GM12878 (cell line): ENCODE measurements around the gene TESK1. TPM values are rescaled to one million over a fixed set of nuclear protein-coding genes. Genes with fewer than 3 reads are reported as not detected.

ENCODE experiments used
- ASH2L ChIP-seq: fragments of 300-600, 200-600 bp; sonication (generic); IDR thresholded peaks from 2 replicates; pipeline ENCODE4 v1.6.1; 2017; ENCODE audit warnings: low read depth, mild to moderate bottlenecking, borderline replicate concordance
- BACH1 ChIP-seq: fragments of 450-650 bp; IDR thresholded peaks from 2 replicates; pipeline ENCODE4 v1.6.1; 2017; ENCODE audit warnings: mild to moderate bottlenecking, borderline replicate concordance
- BHLHE40 ChIP-seq, 2 experiments: fragments of 450-650 bp in 1 of 2; IDR thresholded peaks; 2 replicates each; pipeline ENCODE4 v1.6.1; 2011 to 2017; ENCODE audit warnings: low read depth in 2 of 2, borderline replicate concordance in 1 of 2, improper control_type of control experiment in 1 of 2, low read length in 1 of 2, mild to moderate bottlenecking in 1 of 2
- ETV6 ChIP-seq, 2 experiments: fragments of 450-650 bp in 1 of 2; IDR thresholded peaks in 1 of 2; conservative IDR thresholded peaks in 1 of 2; 2 replicates each; pipeline ENCODE4 v1.6.1; 2014; ENCODE audit warnings: antibody characterized with exemption in 1 of 2, borderline replicate concordance in 1 of 2, low read depth in 1 of 2, mild to moderate bottlenecking in 1 of 2, moderate library complexity in 1 of 2
- GATAD2B ChIP-seq: fragments of 450-650 bp; conservative IDR thresholded peaks from 2 replicates; pipeline ENCODE4 v1.6.1; 2017; ENCODE audit warnings: low read depth, mild to moderate bottlenecking, moderate library complexity
- IKZF2 ChIP-seq, 2 experiments: fragments of 450-650 bp; IDR thresholded peaks; 2 replicates each; pipeline ENCODE4 v1.6.1; 2017; ENCODE audit warnings: mild to moderate bottlenecking in 2 of 2, moderate library complexity in 2 of 2
- IRF3 ChIP-seq: fragments of 450-650 bp; IDR thresholded peaks from 2 replicates; pipeline ENCODE4 v1.6.1; 2014; ENCODE audit warnings: mild to moderate bottlenecking
- PAX8 ChIP-seq: fragments of 450-650 bp; IDR thresholded peaks from 2 replicates; pipeline ENCODE4 v1.6.1; 2017; ENCODE audit warnings: mild to moderate bottlenecking, moderate library complexity
- POLR2A ChIP-seq: IDR thresholded peaks from 2 replicates; pipeline ENCODE4 v1.6.1; 2011; ENCODE audit warnings: low read depth, mild to moderate bottlenecking, low read length
- RFX5 ChIP-seq: IDR thresholded peaks from 2 replicates; pipeline ENCODE4 v1.6.1; 2011; ENCODE audit warnings: low read depth, low read length, improper control_type of control experiment
- SMAD5 ChIP-seq: IDR thresholded peaks from 2 replicates; pipeline ENCODE4 v1.6.1; 2016; ENCODE audit warnings: antibody characterized with exemption, low read depth
- SREBF1 ChIP-seq: IDR thresholded peaks from 2 replicates; pipeline ENCODE4 v1.6.1; 2012; ENCODE audit warnings: mild to moderate bottlenecking, low read length
- TCF12 ChIP-seq: IDR thresholded peaks from 2 replicates; pipeline ENCODE4 v1.6.1; 2011; ENCODE audit warnings: low read depth, mild to moderate bottlenecking, low read length
- YY1 ChIP-seq: IDR thresholded peaks from 2 replicates; pipeline ENCODE4 v1.6.1; 2011; ENCODE audit warnings: low read depth, mild to moderate bottlenecking, low read length
- ZNF24 ChIP-seq: fragments of 450-650 bp; IDR thresholded peaks from 2 replicates; pipeline ENCODE4 v1.6.1; 2017; ENCODE audit warnings: antibody characterized with exemption, mild to moderate bottlenecking
- ZNF592 ChIP-seq: fragments of 450-650 bp; IDR thresholded peaks from 2 replicates; pipeline ENCODE4 v1.6.1; 2017; ENCODE audit warnings: mild to moderate bottlenecking, moderate library complexity
- polyA plus RNA-seq, 11 experiments: library from polyadenylated mRNA; depleted of rRNA in 4 of 11; unstranded in 6 of 11; stranded (reverse) in 5 of 11; fragments of >200 nt; fragmentation: Nextera tagmentation in 4 of 11; fragmentation: Illumina TruSeq in 1 of 11; extraction: Ambion mirVana in 4 of 11; extraction: Trizol in 1 of 11; gene quantifications; 1 replicate in 1 of 11; 2 replicates in 10 of 11; pipeline versions ENCODE4 v1.2.1 to v1.2.3, GENCODE V29; 2011 to 2016; ENCODE audit warnings: inconsistent platforms in 2 of 11, missing spikeins in 2 of 11, low read depth in 1 of 11
- total RNA-seq, 4 experiments: library from RNA; depleted of rRNA in 3 of 4; stranded (reverse); fragments of >200 nt in 3 of 4; fragmentation: Illumina TruSeq in 1 of 4; extraction: Trizol in 1 of 4; gene quantifications; 2 replicates each; pipeline versions ENCODE4 v1.2.1 to v1.2.3, GENCODE V29; 2013 to 2021
- TF ChIP-seq, protein P1 (sequence below): fragments of 450-650 bp; IDR thresholded peaks from 2 replicates; pipeline ENCODE4 v1.6.1; 2016; ENCODE audit warnings: mild to moderate bottlenecking, moderate library complexity, borderline replicate concordance
- TF ChIP-seq, protein P2 (sequence below): IDR thresholded peaks from 2 replicates; pipeline ENCODE4 v1.6.1; 2012; ENCODE audit warnings: low read depth, low read length, improper control_type of control experiment

TESK1 gene
- total and polyA plus RNA-seq, 10 of the 15 experiments (the other 5 are each of a cell fraction or from before 2014, with no cell fraction given), result 0.16 to 19.5 (median 7.9) TPM; not detected in 1

DNA sequence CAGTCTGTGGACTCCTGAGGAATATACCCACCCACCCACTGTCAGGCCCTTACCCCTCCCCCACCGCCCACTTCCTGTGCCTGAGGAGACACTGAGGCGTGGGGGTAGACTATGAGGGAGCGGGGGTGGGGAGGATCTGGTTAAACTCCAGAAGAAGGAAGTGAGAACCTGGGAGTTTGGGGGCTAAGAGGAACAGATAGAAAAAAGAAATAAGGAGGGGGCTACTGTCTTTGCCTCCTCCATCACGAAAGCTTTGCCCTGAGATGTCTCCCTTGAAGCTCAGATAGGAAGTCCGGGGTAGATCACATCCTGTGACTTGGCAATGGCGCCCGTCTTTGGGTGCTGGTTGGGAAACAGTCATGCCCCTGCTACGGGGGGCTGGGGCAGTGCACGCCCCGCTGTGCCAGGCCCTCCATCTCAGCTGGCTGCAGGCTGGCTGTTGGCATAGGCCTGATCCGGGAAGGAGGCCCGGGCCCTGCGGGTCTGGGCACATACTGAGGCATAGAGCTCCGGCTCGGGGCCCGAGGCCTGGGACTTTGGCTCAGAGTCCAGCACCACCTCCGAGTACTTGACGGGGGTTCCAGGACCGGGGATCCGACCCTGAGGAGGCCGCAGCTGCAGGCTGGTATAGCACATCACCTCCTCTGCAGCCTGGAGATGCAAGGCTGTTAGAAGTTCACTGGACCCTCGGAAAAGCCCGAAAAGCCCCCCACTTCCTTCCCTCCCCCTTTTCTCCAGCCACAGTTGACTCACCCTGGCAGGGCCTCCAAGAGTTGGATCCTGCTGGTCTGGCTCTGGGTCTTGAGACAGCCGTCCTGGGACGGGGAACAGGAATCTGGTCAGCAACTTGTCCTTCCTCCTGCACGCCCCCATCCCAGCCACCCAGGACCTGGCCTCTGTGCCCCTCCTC, 44.6 kb downstream of the TESK1 start (continued):
- TF ChIP-seq IKZF2 (IDR thresholded peaks at IDR 0.05) (peak; percentile 48 to 74; a peak in 3 of 4 replicates), BACH1 (0 out of 2 replicates have a peak, but pooled peaks have one; percentile 24), GATAD2B (peak; percentile 34; the same call in 1 of the 2 replicates), TCF12 (0 out of 2 replicates have a peak, but pooled peaks have one; percentile 31), ASH2L (no peak), ZNF24 (no peak), ETV6 (conservative IDR thresholded peaks at IDR 0.05 in 1 of 2, IDR thresholded peaks at IDR 0.05 in 1 of 2; ENCODE audit: borderline replicate concordance in 1 of 2, low read depth in 1 of 2) (peak in 1 of 2 experiments; percentile 14; a peak in 1 of 4 replicates), RFX5 (0 out of 2 replicates have a peak, but pooled peaks have one; percentile 11), POLR2A (peak; percentile 73), BHLHE40 (IDR thresholded peaks at IDR 0.05; ENCODE audit: borderline replicate concordance in 1 of 2, low read depth in 2 of 2, low read length in 1 of 2) (peak in 1 of 2 experiments; percentile 9; a peak in 1 of 4 replicates), PAX8 (no peak), ZNF592 (no peak), SMAD5 (0 out of 2 replicates have a peak, but pooled peaks have one; percentile 61), YY1 (peak; percentile 90), IRF3 (no peak), SREBF1 (no peak)
- TF ChIP-seq, protein P1, sequence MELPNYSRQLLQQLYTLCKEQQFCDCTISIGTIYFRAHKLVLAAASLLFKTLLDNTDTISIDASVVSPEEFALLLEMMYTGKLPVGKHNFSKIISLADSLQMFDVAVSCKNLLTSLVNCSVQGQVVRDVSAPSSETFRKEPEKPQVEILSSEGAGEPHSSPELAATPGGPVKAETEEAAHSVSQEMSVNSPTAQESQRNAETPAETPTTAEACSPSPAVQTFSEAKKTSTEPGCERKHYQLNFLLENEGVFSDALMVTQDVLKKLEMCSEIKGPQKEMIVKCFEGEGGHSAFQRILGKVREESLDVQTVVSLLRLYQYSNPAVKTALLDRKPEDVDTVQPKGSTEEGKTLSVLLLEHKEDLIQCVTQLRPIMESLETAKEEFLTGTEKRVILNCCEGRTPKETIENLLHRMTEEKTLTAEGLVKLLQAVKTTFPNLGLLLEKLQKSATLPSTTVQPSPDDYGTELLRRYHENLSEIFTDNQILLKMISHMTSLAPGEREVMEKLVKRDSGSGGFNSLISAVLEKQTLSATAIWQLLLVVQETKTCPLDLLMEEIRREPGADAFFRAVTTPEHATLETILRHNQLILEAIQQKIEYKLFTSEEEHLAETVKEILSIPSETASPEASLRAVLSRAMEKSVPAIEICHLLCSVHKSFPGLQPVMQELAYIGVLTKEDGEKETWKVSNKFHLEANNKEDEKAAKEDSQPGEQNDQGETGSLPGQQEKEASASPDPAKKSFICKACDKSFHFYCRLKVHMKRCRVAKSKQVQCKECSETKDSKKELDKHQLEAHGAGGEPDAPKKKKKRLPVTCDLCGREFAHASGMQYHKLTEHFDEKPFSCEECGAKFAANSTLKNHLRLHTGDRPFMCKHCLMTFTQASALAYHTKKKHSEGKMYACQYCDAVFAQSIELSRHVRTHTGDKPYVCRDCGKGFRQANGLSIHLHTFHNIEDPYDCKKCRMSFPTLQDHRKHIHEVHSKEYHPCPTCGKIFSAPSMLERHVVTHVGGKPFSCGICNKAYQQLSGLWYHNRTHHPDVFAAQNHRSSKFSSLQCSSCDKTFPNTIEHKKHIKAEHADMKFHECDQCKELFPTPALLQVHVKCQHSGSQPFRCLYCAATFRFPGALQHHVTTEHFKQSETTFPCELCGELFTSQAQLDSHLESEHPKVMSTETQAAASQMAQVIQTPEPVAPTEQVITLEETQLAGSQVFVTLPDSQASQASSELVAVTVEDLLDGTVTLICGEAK, result peak; percentile 66; the same call in 1 of the 2 replicates
- TF ChIP-seq, protein P2, sequence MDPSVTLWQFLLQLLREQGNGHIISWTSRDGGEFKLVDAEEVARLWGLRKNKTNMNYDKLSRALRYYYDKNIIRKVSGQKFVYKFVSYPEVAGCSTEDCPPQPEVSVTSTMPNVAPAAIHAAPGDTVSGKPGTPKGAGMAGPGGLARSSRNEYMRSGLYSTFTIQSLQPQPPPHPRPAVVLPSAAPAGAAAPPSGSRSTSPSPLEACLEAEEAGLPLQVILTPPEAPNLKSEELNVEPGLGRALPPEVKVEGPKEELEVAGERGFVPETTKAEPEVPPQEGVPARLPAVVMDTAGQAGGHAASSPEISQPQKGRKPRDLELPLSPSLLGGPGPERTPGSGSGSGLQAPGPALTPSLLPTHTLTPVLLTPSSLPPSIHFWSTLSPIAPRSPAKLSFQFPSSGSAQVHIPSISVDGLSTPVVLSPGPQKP, result 0 out of 2 replicates have a peak, but pooled peaks have one; percentile 27
